Activated CD4-positive, CD25-positive, alpha-beta regulatory T cell treated with anti-CD3 and anti-CD28 coated beads, Interleukin-2, amount 50 U/mL, for 16 hours (primary cell): ENCODE results near the gene STIP1.
A peak's percentile ranks its signal among the peaks of the same experiment; 100 is the strongest.

Experiments
- DNase-seq: peaks from one replicate; pipeline ENCODE4 v3.0.0-alpha.2; 2020; ENCODE audit warnings: low read depth, low spot score

STIP1 gene

DNA sequence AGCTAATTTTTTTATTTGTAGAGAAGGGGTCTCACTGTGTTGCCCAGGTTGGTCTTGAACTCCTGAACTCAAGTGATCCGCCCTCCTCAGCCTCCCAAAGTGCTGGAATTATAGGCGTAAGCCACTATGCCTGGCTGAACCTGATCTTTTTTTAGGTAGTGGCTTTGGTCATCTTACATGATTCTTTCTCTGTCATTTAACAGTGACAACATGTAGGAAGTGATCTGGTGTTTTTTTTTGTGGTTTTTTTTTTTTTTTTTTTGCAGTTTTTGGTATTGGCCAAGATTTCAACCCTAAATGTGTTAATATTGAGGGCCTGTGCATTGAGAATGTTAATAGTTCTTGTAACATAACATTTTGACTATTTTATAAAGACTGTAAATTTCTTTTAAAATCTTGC lies 12.5 kb downstream of the STIP1 start:
- no peak for DNase-seq

DNA sequence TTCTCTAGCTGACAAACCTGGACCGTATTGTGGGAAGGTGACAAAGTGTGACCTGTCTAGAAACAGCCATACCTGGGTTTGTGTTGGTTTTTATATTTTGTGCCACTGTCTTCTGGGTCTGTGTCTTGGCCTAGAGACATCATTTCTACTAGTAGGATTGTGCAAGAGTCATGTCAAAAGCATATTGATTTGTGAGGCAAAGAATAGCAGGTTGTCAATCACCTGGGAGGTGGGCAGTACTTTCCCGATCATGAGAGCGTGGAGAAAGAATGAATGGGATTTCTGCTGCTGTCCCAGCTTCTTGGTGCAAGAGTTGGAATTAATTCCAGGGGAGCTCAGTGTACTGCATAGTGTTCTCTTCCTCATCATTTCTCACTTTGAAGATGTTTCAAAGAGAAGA lies 15.6 kb downstream of the STIP1 start:
- no peak for DNase-seq

DNA sequence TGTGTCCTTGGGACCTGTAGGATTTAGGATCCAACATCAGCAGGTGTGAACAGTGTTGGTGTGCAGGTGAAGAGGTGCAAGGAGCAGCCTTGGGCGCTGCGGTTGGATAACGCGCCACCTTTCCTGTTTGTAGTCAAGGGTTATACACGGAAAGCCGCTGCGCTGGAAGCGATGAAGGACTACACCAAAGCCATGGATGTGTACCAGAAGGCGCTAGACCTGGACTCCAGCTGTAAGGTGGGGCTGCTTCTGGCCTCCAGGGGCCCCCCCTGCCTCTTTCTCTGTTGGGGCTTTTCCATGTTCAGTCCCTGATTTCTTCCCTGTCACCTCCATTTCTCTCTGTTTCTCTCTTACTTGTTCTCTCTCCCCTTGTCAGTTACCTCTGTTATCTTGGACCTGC lies 17.0 kb downstream of the STIP1 start:
- no peak for DNase-seq

DNA sequence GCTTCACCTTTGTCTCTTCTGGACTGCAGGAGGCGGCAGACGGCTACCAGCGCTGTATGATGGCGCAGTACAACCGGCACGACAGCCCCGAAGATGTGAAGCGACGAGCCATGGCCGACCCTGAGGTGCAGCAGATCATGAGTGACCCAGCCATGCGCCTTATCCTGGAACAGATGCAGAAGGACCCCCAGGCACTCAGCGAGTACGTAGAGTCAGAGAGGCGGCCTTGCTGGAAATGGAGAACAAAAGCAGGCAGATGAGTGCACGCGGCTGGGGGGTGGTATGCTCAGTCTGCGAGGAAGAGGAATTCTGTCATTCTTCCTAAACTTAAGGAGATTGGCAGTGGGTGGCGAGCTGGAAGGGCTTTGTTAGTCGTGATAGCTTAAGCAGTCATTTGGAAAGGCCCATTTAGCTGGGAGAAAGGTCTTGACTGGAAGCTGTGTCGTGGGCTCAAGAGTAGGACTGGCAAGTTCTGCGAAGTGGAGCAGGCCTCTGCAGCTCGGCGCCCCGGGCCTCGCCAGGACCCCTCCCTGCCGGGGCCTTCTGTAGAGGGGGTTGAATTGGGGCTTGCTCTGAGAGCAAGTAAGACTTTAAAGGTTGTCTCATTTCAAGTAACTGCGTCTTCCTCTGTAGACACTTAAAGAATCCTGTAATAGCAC lies 17.6 kb downstream of the STIP1 start:
- no peak for DNase-seq

DNA sequence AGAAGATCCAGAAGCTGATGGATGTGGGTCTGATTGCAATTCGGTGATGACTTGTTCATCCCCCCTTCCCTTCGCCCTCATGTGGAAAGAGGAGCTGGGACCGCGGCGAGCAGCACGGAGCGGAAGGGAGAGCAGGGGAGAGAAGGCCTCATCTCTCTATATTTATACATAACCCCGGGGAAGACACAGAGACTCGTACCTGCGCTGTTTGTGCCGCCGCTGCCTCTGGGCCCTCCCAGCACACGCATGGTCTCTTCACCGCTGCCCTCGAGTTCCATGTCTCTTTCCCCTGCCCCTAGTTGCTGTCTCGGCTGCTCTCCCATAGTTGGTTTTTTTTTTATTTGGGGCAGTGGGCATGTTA lies 18.1 kb downstream of the STIP1 start:
- DNase-seq = no peak

DNA sequence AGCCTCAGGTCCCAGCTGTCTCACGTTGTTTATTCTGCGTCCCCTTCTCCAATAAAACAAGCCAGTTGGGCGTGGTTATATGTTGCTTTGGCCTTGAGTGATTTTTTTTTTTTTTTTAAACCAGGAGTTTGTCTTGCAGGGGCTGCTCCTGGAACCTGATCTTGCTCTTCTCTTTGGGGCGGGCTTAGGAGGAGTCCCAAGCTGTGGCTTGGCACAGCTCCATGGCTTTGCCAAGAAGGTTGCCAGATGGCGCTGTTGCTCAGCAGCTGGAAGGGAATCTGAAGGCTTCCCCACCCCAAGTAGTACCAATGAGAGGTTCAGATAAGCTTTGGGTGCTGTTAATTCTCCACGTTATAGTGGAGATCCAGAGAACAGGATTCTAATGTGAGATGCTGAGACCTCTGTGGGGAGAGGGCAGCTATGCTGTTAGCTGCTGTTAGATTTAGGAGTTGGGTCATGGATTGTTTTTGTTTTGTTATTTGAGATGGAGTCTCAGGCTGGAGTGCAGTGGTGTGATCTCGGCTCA lies 18.6 kb downstream of the STIP1 start:
- DNase-seq = peak; percentile 61

DNA sequence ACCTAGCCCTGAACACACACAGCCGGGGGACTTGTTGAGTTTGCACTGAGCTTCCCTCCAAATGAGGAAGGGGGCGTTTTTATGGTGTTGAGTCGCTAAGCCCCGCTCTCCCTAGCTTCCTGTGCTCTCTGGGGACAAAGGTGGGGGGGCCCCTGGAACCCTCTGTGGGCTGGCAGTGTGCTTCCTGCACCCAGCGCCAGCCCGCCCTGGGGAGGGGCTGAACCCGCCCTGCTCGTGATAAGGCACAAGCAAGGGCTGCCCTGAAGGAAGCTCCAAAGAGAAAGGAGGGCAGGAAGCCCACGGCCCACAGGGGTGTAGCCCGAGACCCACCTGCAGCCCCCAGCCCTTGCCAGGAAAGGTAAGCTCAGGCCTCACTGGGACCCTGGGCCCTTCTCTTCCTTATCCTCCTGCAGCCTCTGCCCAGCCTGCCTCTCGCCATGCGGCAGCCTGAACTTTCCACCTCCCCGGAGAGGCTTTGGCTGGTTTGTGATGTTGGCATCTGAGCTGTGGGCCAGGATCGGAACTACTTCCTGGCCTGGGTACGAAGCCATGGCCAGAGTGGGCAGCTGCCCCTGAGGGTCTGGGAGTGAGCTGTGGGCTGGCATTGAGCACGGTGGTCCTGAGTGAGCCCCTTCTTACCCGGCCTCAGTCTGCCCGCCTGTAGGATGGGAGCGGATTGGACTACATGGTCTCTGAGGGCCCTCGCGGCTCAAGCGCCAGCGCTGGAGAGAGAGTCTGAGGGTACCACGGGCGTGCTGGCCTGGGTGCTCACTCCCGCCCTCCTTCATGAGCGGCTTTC lies 20.7 kb downstream of the STIP1 start, which contains the start of gene FERMT3:
TSS of gene FERMT3 (plus strand) at position 265 of the 799 bp plus-strand sequence. CDS start 644 bp downstream, outside the sequence.
- peak; percentile 38 for DNase-seq

DNA sequence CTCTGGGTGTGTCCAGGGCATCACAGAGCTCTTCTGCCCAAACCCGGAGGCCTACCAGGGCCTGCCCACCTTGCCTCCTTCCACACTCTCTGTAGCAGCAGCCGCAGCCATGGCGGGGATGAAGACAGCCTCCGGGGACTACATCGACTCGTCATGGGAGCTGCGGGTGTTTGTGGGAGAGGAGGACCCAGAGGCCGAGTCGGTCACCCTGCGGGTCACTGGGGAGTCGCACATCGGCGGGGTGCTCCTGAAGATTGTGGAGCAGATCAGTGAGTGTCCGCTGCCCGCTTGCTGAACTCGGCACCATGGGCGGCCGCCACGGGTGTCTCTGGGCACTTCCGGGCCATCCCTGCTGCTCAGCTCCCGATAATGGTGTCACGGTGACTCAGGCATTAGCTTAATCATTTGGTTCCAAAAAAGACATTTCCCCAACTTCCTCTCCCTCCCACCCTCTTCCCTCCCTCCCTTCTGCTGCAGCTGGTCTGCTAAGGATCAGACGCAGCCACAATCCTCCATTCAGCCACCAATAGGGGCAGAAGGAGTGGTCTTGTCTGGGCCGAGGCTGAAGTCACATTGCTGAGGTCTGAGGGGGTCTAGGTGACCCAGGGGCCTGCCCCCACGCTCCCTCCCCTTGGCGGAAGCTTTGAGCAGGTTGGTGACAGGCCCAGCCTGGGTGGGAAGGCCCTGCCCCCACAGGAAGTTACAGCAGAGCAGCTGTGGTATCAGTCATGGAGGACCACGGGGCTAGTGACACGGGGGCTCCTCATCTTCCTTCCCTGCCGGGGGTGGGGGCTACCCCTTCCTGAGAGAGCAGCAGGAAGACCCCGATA lies 21.5 kb downstream of the STIP1 start:
- DNase-seq = peak; percentile 49

DNA sequence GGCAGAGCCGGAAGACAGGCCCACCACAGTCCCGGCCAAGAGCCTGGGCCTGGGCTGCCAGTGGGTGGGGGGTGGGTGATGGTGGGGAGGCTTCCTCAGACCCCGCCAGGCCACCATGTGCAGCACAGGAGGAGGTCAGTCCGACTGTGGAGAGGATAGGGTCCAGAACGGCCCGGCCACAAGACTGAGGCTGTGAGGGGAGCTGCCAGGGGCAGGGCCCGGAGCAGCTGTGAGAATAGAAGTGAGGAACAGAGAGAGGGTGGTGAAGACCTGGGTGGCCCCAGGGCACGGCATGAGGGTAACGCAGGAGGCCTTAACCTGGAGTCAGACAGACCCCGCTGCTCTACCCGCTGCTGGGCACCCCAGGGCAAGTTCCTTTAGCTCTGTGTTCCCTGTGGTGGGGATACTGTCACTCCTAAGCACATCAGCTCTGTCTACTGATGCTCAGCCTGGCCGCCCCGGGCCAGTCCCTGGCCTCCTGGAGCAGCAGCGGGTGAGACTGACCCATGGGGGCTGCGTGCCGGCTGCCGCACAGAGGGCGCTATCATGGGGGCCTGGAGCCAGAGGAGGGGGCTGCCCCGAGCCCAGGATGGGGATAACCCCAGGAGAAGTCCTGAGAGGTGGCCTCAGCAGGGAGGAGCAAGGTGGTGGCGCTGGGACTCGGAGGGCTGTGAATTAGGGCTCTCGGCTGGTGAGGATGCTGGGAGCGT lies 22.3 kb downstream of the STIP1 start:
- no peak for DNase-seq

DNA sequence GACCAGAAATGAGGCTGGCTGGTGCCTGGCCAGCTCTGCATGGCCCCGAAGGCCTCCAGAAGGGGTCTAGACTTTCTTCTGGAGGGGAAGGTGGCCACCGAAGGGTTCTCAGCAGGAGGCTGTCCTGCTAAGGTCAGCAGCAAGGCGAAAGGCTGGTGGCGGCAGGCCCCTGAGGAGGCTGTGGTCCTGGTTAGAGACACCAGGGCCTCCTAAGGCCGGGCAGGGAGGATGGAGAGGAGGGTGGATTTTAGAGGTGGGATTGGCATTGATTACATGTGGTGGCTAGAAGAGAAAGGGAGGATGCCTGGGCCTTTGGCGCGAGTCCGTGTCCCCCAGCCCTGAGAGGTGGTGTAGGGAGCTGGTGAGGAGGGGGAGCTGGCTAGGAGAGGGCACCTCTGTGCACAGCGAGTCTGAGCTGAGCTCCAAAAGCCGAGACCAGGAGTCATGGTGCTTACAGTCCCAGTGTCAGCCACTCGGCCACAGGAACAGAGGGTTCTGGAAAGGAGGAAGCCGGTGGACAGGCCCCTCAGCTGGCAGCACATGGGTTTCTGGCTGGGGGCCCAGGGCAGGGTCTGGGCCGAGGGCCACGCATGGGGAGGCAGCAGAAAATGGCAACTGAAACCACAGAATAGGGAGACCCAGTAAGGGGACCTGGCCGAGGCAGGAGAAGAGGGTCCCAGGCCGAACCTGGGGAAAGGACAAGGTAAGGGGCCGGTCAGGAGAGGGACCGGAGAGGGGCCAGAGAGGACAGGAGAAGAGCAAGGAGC lies 23.0 kb downstream of the STIP1 start:
- DNase-seq = no peak

DNA sequence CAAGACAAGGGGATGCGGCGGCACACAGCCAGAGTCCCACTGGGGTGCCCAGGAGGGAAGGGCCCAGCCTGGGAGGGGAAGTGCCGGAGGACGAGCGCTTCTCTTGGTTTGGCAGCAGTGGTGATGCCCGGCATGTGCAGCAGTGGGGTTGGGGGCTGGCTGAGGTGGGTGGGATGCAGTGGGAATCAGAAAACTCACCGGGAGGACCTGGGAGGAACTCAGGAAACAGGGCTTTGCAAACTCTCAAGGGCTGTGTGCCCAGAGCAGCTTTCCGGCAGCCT lies 23.5 kb downstream of the STIP1 start:
- no peak for DNase-seq

DNA sequence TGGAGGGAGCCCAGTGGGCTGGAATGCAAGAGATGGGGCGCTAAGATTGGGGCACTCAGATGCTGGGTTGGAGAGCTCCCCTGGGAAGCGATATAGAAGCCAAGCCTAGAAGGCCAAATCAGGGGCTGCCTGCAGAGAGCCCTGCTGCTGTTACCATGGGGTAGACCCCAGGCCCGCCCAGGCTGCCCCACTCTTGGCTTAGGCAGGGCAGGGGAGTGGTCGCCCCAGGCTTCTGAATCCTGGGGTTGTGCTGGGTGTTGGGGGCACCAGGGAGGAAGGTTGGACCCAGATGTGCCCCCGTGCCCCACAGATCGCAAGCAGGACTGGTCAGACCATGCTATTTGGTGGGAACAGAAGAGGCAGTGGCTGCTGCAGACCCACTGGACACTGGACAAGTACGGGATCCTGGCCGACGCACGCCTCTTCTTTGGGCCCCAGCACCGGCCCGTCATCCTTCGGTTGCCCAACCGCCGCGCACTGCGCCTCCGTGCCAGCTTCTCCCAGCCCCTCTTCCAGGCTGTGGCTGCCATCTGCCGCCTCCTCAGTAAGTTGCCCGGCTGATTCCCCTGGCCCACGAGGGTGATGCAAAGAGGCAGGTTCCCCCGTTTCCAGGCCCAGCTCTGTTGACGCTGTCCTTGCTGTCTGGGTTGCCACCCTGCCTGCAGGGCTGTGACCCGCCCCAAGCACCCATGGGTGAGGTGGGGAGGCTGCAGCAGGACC lies 24.5 kb downstream of the STIP1 start:
- no peak for DNase-seq

DNA sequence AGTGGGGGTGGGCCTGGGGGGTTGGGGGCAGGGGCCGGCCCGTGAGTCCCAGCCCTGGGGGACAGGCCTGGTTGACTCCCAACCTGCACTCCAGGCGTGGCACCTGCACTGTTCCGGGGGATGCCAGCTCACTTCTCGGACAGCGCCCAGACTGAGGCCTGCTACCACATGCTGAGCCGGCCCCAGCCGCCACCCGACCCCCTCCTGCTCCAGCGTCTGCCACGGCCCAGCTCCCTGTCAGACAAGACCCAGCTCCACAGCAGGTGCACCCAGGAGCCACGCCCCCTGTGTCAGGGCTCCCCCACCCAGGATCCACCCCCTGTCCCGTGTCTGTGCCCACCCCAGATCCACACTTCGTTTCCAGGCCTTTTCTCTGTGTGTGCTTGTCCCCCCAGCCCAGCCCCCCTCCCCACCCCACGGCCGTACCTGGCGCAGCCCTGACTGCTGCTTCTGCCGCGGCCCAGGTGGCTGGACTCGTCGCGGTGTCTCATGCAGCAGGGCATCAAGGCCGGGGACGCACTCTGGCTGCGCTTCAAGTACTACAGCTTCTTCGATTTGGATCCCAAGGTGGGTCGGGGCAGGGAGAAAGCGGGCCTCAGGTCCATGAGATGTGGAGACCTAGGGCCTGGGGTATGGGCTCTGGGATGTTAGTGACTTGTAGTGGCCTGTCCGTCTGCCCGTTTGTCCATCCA lies 25.4 kb downstream of the STIP1 start:
- no peak for DNase-seq

DNA sequence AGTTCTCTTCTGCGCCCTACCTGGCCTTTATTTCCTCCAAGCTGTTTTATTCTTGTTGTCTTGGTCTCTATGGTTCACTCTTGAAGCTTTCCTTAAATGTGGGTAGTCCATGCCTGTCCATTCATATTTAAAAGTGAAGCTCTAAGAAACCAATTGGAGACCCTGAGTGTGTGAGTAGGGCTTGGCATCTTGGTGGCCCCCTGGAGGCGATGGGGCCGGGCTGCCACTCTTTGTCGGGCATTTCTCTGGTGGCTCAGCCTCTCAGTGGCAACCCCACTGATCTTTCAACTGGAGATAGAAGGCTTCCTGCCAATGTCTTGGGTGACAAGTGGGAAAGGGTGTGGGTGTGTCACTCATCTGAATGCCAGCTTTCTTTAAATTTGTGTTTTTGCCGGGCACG lies 30.9 kb downstream of the STIP1 start:
- no peak for DNase-seq

DNA sequence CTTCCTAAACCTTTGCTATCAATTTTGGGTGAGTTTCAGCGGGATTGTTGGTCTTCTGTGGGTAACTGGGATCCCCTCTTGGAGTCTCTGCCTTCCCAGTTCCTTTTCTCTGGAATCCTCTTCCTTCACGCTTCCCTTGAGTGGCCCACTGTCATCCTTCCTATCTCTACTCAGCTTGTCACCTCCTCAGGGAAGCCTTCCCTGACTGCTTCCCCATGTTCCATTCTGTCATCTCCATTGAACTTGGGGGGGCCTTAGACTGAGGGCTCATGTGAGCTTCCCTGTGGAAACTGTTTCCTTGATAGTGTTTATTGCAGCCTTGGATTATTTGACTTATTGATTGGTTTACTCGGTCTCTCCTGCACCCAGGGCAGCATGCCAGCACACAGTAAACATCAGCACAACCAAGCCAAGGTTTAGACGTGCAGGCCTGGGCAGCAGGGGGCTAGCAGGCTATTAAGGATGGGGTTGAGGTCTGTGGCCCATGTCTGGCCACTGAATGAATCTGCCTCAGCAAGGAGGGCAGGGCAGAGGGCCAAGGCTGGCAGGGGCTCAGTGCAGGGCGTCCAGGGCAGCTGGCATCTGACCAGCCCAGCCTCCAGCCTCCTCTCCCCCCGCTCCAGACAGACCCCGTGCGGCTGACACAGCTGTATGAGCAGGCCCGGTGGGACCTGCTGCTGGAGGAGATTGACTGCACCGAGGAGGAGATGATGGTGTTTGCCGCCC lies 32.8 kb downstream of the STIP1 start:
- DNase-seq = no peak

DNA sequence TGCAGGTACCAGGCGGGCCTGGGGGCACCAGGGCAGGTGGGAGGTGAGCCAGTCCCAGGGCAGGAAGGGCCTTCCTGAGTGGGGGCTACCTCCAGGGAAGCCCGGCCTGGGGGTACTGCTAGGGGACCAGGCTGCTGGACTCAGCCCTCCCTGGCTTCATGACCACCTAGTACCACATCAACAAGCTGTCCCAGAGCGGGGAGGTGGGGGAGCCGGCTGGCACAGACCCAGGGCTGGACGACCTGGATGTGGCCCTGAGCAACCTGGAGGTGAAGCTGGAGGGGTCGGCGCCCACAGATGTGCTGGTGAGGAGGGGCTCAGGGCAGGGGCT lies 33.3 kb downstream of the STIP1 start:
- DNase-seq = no peak

DNA sequence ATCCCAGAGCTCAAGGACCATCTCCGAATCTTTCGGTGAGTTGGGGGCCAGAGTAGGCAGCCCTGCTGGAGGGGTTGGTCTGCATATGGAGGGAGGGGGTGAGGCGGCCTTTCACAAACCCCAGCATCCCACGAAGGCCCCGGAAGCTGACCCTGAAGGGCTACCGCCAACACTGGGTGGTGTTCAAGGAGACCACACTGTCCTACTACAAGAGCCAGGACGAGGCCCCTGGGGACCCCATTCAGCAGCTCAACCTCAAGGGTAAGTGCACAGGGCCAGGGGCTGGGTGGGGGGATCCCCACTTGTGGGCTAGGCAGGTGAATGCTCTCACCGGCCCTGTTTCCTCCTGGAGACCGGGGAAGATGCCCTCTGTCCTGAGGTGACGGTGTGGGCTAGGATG lies 33.8 kb downstream of the STIP1 start:
- DNase-seq = no peak

DNA sequence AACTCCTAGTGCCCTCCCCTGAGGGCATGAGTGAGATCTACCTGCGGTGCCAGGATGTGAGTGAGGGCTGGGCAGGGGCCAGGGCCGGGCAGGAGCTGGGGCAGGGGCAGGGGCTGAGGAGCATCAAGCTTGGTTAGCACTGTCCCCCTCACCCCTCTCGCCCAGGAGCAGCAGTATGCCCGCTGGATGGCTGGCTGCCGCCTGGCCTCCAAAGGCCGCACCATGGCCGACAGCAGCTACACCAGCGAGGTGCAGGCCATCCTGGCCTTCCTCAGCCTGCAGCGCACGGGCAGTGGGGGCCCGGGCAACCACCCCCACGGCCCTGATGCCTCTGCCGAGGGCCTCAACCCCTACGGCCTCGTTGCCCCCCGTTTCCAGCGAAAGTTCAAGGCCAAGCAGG lies 34.3 kb downstream of the STIP1 start:
- no peak for DNase-seq

DNA sequence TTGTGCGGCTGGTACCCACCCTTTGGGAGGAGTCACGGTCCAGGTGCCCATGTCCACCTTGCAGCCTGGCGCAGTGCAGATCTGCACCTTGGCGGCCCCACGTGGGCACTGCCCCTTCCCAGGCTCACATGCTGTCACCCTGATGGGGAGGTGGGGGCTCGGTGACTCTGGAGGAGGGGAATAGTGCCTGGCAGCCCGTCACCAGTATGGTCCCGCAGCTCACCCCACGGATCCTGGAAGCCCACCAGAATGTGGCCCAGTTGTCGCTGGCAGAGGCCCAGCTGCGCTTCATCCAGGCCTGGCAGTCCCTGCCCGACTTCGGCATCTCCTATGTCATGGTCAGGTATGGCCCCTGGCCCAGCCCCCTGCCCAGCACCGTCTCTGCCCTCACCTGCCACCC lies 34.8 kb downstream of the STIP1 start:
- no peak for DNase-seq
